Skeletal muscle tissue (tissue), 4 donors: ENCODE measurements around the gene GPATCH1. TPM values are rescaled to one million over a fixed set of nuclear protein-coding genes. Genes with fewer than 3 reads are reported as not detected.
"Not testable (repeated sequence)": the region's sequence is repeated elsewhere in the genome, so short reads cannot be mapped to it uniquely, and the experiment has no call there.

Experiments used
- H3K27ac ChIP-seq: one replicate; pipeline ENCODE4 v1.7.0; 2013; ENCODE audit warnings: mild to moderate bottlenecking, low read depth, low read length, inconsistent platforms
- H3K27me3 ChIP-seq, 3 donors: one replicate each; pipeline ENCODE4 v1.7.0; 2013; ENCODE audit warnings: low read length in 3 of 3; ENCODE audit not compliant: control insufficient read depth in 3 of 3, insufficient read depth in 3 of 3
- H3K36me3 ChIP-seq, 3 donors: one replicate each; pipeline ENCODE4 v1.7.0; 2013; ENCODE audit warnings: low read length in 3 of 3; ENCODE audit not compliant: control insufficient read depth in 3 of 3, insufficient read depth in 3 of 3
- H3K4me1 ChIP-seq, 3 donors: one replicate each; pipeline ENCODE4 v1.7.0; 2013; ENCODE audit warnings: low read length in 3 of 3, mild to moderate bottlenecking in 3 of 3; ENCODE audit not compliant: control insufficient read depth in 3 of 3, insufficient read depth in 3 of 3
- H3K4me3 ChIP-seq, 3 donors: one replicate each; pipeline ENCODE4 v1.7.0; 2013; ENCODE audit warnings: low read length in 3 of 3
- H3K9ac ChIP-seq, 3 donors: one replicate each; pipeline ENCODE4 v1.7.0; 2013; ENCODE audit warnings: low read length in 3 of 3, mild to moderate bottlenecking in 3 of 3, moderate library complexity in 2 of 3, low read depth in 1 of 3
- H3K9me3 ChIP-seq, 3 donors: one replicate each; pipeline ENCODE4 v1.7.0; 2013; ENCODE audit warnings: low read length in 3 of 3; ENCODE audit not compliant: control insufficient read depth in 3 of 3
- total RNA-seq: library from RNA; depleted of rRNA; stranded (reverse); fragments of >200 nt; gene quantifications from one replicate; pipeline ENCODE4 v1.2.3, GENCODE V29; 2014
- donor health status: Osteomylitis.

The GPATCH1 gene
- total RNA-seq, 1 donor from 2014 or later = 6.3 TPM

DNA sequence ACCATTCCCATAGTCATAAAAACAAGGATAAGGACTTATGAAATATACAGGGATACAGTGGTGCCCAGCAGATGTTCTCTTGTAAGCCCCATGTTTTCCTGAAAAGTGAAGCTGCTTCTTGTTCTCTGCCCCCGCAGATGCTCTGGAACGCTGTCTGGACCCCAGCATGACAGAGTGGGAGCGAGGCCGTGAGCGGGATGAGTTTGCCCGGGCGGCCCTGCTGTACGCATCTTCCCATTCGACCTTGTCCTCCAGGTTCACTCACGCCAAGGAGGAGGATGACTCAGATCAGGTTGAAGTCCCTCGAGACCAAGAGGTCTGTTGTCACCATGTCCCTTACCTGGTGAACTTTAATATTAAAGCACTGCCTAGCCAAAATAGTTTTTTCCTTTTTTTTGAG, 30.6 kb downstream of the GPATCH1 start:
- Histone ChIP-seq H3K27ac (no peak overlapping the region), H3K4me1 (no peaks in the 10 kb centered on the region), H3K9ac (no peak overlapping the region), H3K27me3 (no peaks in the 10 kb centered on the region), H3K9me3 (no peaks in the 10 kb centered on the region), H3K4me3 (no peak overlapping the region), H3K36me3 (peaks cover 40 to 66% (median 64%) of the 10 kb centered on the region in 3 donors)

GRCh38 chr19:33114312-33114711, 33.3 kb downstream of the GPATCH1 start:
- H3K27ac ChIP-seq = no peak overlapping the region
- H3K9me3 ChIP-seq = no peaks in the 10 kb centered on the region
- peaks cover 36 to 59% (median 57%) of the 10 kb centered on the region in 3 donors for H3K36me3 ChIP-seq
- H3K4me1 ChIP-seq = no peaks in the 10 kb centered on the region
- H3K4me3 ChIP-seq = no peak overlapping the region
- no peaks in the 10 kb centered on the region for H3K27me3 ChIP-seq
- H3K9ac ChIP-seq = no peak overlapping the region

GRCh38 chr19:33117501-33117900, 36.5 kb downstream of the GPATCH1 start:
- no peak overlapping the region for H3K27ac ChIP-seq
- no peak overlapping the region for H3K4me3 ChIP-seq
- no peaks in the 10 kb centered on the region for H3K9me3 ChIP-seq
- H3K4me1 ChIP-seq = no peaks in the 10 kb centered on the region
- H3K27me3 ChIP-seq = no peaks in the 10 kb centered on the region
- H3K36me3 ChIP-seq = peaks cover 25 to 39% (median 32%) of the 10 kb centered on the region in 3 donors
- no peak overlapping the region for H3K9ac ChIP-seq

GRCh38 chr19:33118643-33119042, 37.7 kb downstream of the GPATCH1 start:
- H3K4me1 ChIP-seq = no peaks in the 10 kb centered on the region
- H3K27me3 ChIP-seq = no peaks in the 10 kb centered on the region
- no peak overlapping the region for H3K4me3 ChIP-seq
- H3K9ac ChIP-seq = no peak overlapping the region
- H3K9me3 ChIP-seq = no peaks in the 10 kb centered on the region
- H3K36me3 ChIP-seq = peaks cover 21 to 34% (median 30%) of the 10 kb centered on the region in 3 donors
- no peak overlapping the region for H3K27ac ChIP-seq

DNA sequence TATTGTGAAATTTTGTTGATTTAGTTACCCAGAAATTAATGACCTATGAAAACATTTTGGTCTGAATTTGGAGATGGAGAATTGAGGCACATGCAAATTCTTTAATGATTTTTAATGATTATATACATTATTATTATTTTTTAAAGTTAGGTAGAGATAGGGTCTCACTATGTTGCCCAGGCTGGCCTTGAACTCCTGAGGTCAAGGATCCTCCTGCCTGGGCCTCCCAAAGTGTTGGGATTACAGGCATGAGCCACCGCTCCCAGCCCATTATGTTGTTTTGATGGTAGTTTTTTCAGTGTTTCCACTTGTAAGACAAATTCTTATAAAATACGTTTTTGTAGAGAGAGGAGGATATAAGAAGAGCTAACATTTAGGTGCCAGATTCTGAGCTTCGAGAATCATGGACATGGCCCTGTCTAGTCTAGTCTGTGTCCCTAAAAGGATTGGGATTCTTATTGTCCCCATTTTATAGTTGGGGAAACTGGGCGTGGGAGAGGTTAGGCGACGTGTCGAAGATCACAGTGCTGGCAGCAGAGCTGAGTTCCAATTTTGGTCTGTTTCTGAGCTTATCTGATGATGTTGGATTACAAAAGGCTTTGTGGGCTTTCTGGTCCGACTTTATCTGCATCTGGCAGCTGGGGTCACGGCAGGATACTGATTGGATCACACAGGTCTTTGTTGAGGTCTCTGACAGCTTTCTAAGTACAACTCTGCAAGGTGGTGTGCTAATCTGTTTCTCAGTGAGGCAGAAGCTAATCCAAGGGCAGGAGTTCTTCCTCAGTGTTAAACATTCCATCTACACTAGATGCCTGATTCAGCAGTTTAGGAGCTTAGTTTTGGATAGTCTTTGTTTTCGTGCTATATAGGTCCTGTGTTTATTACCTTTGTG, 43.5 kb downstream of the GPATCH1 start:
- Histone ChIP-seq H3K9ac (no peak overlapping the region), H3K4me3 (no peak overlapping the region), H3K27ac (no peak overlapping the region), H3K36me3 (peaks cover 15 to 25% (median 19%) of the 10 kb centered on the region in 3 donors), H3K9me3 (no peaks in the 10 kb centered on the region), H3K4me1 (peaks cover 0 to 3% (median 2%) of the 10 kb centered on the region in 3 donors), H3K27me3 (no peaks in the 10 kb centered on the region)

- Histone ChIP-seq H3K9ac (no peak overlapping the region), H3K27me3 (no peaks in the 10 kb centered on the region), H3K36me3 (peaks cover 20 to 33% (median 23%) of the 10 kb centered on the region in 3 donors), H3K27ac (no peak overlapping the region), H3K4me1 (peaks cover 0 to 3% (median 2%) of the 10 kb centered on the region in 3 donors), H3K4me3 (no peak overlapping the region), H3K9me3 (no peaks in the 10 kb centered on the region)
These were observed 45.0 kb downstream of the GPATCH1 start for GRCh38 chr19:33125929-33126388.

GRCh38 chr19:33126712-33127111, 45.7 kb downstream of the GPATCH1 start:
- H3K36me3 ChIP-seq = peaks cover 20 to 33% (median 23%) of the 10 kb centered on the region in 3 donors
- H3K4me3 ChIP-seq, H3K9ac ChIP-seq, H3K4me1 ChIP-seq, H3K27ac ChIP-seq, H3K9me3 ChIP-seq, H3K27me3 ChIP-seq: not testable (repeated sequence)

DNA sequence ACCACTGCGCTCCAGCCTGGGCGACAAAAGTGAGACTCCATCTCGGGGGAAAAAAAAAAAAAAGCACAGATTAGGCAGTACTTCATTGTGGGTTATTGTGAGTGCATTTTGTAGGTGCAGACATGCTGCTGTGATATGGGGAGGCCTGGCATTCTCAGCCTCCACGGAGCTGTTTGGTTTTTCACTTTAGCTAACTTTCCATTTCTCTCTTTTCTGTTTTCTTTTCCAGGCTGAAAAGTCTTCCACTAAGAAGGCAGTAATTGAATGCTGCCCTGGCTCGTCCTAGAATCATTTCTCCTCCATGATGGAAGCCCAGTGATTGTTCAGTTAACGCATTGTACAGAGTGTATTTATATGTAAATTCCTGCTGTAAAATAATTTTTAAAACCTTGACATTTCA, 48.9 kb downstream of the GPATCH1 start:
- Histone ChIP-seq H3K9me3 (no peaks in the 10 kb centered on the region), H3K36me3 (peaks cover 19 to 29% (median 19%) of the 10 kb centered on the region in 3 donors), H3K9ac (no peak overlapping the region), H3K27ac (no peak overlapping the region), H3K4me1 (peaks cover 0 to 3% (median 2%) of the 10 kb centered on the region in 3 donors), H3K27me3 (peaks cover 3 to 10% (median 5%) of the 10 kb centered on the region in 3 donors), H3K4me3 (no peak overlapping the region)

DNA sequence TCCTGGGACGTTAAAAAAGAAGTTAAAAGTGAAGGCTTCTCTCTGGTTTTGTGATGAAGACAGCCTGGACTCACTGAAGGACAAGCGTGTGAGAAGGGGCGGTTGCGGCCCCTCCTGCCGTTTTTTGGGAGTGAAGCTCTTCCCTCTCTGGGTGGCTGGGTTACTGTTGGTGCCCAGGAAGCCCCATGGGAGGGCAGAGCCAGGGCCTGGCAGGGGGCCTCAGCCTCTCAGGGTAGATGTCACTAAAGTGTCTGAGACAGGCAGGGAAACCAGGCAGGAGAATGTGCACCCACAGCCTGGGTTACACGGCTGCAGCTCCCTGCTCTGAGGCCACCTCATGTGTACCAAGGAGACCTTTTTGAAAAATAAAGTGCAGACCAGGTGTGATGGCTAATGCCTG, 49.5 kb downstream of the GPATCH1 start:
- no peak overlapping the region for H3K4me3 ChIP-seq
- H3K4me1 ChIP-seq = peaks cover 0 to 3% (median 2%) of the 10 kb centered on the region in 3 donors
- no peaks in the 10 kb centered on the region for H3K9me3 ChIP-seq
- peaks cover 17 to 25% (median 17%) of the 10 kb centered on the region in 3 donors for H3K36me3 ChIP-seq
- H3K27me3 ChIP-seq = peaks cover 8 to 14% (median 10%) of the 10 kb centered on the region in 3 donors
- H3K9ac ChIP-seq = no peak overlapping the region
- no peak overlapping the region for H3K27ac ChIP-seq

GRCh38 chr19:33132021-33132420, 51.0 kb downstream of the GPATCH1 start, which contains the start of gene WDR88:
Gene WDR88, plus strand, starts transcription at chr19:33132114. Its CDS starts 56 bp downstream, at chr19:33132170.
- H3K4me3 ChIP-seq = no peak within 1 kb of the TSS
- peaks cover 10 to 14% (median 12%) of the 10 kb centered on the region in 3 donors for H3K27me3 ChIP-seq
- H3K27ac ChIP-seq = no peak within 1 kb of the TSS
- no peaks in the 10 kb centered on the region for H3K4me1 ChIP-seq
- H3K9me3 ChIP-seq = no peaks in the 10 kb centered on the region
- no peak within 1 kb of the TSS for H3K9ac ChIP-seq
- peaks cover 11 to 16% (median 15%) of the 10 kb centered on the region in 3 donors for H3K36me3 ChIP-seq
